Measurements from ENCODE around the gene IMMP2L. TPM values are rescaled to one million over a fixed set of nuclear protein-coding genes. Genes with fewer than 3 reads are reported as not detected.

Gene IMMP2L
- total and polyA plus RNA-seq, 4 donors, result 7.3 to 21.1 (median 12.4) TPM

DNA sequence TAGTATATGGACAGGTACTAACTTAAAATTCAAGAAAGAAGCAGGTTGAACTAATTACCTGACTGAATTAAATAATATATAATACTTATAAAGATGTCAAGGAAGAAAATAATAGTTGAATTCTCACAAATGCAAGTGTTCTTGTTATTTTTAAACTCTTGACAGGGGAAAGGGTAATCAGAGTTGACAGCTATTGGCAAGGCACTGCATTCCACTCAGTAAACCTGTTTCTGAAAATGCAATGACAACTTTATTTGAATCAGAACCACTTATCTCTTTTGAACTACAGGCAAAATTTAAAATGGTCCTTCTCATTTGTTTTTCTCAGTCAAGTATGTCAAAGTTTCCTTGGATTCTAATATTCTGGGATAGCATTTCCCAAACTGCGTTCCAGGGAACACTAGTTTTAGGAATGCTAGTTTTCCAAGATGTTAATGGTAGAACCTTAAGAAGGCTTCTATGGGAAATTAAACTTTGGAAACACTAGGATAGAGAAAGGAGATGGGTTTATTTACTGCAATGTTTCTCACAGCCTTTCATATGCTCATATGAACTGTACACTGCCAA lies 575.1 kb downstream of the IMMP2L start:
- Histone ChIP-seq H3K27me3 (ENCODE audit: control insufficient read depth in 4 of 4, insufficient read depth in 4 of 4, low read length in 3 of 4) (no peaks in the 10 kb centered on the region), H3K4me3 (ENCODE audit: low read depth in 1 of 3, low read length in 3 of 3) (no peak overlapping the region), H3K36me3 (ENCODE audit: control insufficient read depth in 4 of 4, insufficient read depth in 3 of 4, low read depth in 1 of 4, low read length in 3 of 4) (no peaks in the 10 kb centered on the region), H3K27ac (ENCODE audit: low read depth in 1 of 2, low read length in 2 of 2) (no peak overlapping the region), H3K9ac (ENCODE audit: low read depth in 1 of 2, low read length in 2 of 2) (no peak overlapping the region), H3K9me3 (ENCODE audit: control insufficient read depth in 4 of 4, low read length in 3 of 4) (no peaks in the 10 kb centered on the region), H3K4me1 (ENCODE audit: control insufficient read depth in 4 of 4, insufficient read depth in 4 of 4, low read length in 3 of 4) (no peaks in the 10 kb centered on the region)
- DNase-seq (ENCODE audit: low spot score), result no peak
- TF ChIP-seq EGR1 (IDR thresholded peaks at IDR 0.05; ENCODE audit: low read depth in 2 of 2) (no peak), GABPA (IDR thresholded peaks at IDR 0.05 in 1 of 2, conservative IDR thresholded peaks at IDR 0.05 in 1 of 2) (no peak), FOXA2 (IDR thresholded peaks at IDR 0.05) (no peak), TAF1 (conservative IDR thresholded peaks at IDR 0.05) (no peak), RAD21 (IDR thresholded peaks at IDR 0.05) (no peak), HNF4A (conservative IDR thresholded peaks at IDR 0.05) (no peak), NR2F2 (IDR thresholded peaks at IDR 0.05) (no peak), HNF4G (IDR thresholded peaks at IDR 0.05) (no peak), RXRA (IDR thresholded peaks at IDR 0.05) (no peak), YY1 (IDR thresholded peaks at IDR 0.05) (no peak)
- TF ChIP-seq, protein P1, sequence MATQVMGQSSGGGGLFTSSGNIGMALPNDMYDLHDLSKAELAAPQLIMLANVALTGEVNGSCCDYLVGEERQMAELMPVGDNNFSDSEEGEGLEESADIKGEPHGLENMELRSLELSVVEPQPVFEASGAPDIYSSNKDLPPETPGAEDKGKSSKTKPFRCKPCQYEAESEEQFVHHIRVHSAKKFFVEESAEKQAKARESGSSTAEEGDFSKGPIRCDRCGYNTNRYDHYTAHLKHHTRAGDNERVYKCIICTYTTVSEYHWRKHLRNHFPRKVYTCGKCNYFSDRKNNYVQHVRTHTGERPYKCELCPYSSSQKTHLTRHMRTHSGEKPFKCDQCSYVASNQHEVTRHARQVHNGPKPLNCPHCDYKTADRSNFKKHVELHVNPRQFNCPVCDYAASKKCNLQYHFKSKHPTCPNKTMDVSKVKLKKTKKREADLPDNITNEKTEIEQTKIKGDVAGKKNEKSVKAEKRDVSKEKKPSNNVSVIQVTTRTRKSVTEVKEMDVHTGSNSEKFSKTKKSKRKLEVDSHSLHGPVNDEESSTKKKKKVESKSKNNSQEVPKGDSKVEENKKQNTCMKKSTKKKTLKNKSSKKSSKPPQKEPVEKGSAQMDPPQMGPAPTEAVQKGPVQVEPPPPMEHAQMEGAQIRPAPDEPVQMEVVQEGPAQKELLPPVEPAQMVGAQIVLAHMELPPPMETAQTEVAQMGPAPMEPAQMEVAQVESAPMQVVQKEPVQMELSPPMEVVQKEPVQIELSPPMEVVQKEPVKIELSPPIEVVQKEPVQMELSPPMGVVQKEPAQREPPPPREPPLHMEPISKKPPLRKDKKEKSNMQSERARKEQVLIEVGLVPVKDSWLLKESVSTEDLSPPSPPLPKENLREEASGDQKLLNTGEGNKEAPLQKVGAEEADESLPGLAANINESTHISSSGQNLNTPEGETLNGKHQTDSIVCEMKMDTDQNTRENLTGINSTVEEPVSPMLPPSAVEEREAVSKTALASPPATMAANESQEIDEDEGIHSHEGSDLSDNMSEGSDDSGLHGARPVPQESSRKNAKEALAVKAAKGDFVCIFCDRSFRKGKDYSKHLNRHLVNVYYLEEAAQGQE (IDR thresholded peaks at IDR 0.05), result no peak
- TF ChIP-seq, protein P2, sequence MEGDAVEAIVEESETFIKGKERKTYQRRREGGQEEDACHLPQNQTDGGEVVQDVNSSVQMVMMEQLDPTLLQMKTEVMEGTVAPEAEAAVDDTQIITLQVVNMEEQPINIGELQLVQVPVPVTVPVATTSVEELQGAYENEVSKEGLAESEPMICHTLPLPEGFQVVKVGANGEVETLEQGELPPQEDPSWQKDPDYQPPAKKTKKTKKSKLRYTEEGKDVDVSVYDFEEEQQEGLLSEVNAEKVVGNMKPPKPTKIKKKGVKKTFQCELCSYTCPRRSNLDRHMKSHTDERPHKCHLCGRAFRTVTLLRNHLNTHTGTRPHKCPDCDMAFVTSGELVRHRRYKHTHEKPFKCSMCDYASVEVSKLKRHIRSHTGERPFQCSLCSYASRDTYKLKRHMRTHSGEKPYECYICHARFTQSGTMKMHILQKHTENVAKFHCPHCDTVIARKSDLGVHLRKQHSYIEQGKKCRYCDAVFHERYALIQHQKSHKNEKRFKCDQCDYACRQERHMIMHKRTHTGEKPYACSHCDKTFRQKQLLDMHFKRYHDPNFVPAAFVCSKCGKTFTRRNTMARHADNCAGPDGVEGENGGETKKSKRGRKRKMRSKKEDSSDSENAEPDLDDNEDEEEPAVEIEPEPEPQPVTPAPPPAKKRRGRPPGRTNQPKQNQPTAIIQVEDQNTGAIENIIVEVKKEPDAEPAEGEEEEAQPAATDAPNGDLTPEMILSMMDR (IDR thresholded peaks at IDR 0.05; ENCODE audit: low read depth, low read length, missing input control), result no peak
- TF ChIP-seq, protein P3, sequence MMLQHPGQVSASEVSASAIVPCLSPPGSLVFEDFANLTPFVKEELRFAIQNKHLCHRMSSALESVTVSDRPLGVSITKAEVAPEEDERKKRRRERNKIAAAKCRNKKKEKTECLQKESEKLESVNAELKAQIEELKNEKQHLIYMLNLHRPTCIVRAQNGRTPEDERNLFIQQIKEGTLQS (IDR thresholded peaks at IDR 0.05), result no peak
- TF ChIP-seq, protein P4, sequence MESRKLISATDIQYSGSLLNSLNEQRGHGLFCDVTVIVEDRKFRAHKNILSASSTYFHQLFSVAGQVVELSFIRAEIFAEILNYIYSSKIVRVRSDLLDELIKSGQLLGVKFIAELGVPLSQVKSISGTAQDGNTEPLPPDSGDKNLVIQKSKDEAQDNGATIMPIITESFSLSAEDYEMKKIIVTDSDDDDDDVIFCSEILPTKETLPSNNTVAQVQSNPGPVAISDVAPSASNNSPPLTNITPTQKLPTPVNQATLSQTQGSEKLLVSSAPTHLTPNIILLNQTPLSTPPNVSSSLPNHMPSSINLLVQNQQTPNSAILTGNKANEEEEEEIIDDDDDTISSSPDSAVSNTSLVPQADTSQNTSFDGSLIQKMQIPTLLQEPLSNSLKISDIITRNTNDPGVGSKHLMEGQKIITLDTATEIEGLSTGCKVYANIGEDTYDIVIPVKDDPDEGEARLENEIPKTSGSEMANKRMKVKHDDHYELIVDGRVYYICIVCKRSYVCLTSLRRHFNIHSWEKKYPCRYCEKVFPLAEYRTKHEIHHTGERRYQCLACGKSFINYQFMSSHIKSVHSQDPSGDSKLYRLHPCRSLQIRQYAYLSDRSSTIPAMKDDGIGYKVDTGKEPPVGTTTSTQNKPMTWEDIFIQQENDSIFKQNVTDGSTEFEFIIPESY (IDR thresholded peaks at IDR 0.05), result no peak
- WGBS, result 95% methylated on average over 1 of the region's 1 CpG

DNA sequence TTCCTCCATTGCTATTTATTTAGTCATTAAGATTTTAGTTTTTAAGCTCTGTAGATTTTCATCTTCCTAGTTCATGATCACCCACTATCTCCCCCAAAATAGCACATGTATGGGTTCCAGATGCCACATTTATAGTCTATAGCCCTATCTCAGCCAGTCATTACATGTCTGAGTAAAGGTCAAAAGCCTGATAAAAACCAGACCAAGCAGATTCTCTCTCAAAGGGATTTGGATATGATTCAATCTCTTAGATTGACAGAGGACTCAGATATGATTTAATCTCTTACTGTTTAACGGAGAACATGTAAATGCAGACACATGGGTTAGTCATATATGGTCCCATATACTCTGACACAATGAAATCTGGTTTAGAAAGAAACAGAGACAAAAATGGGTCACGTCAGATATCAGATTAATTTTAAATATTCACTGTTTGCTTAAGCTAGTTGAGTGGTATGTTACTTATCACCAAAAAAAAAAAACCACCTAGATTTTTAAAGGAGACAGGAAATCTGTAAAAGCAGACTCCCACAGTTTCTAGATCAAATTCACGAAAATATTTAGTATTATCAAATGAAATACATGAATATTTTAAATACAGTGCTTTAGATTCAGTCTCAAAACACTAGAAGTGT lies 578.4 kb downstream of the IMMP2L start:
- Histone ChIP-seq H3K9ac (ENCODE audit: low read depth in 1 of 2, low read length in 2 of 2) (no peak overlapping the region), H3K4me3 (ENCODE audit: low read depth in 1 of 3, low read length in 3 of 3) (no peak overlapping the region), H3K9me3 (ENCODE audit: control insufficient read depth in 4 of 4, low read length in 3 of 4) (no peaks in the 10 kb centered on the region), H3K4me1 (ENCODE audit: control insufficient read depth in 4 of 4, insufficient read depth in 4 of 4, low read length in 3 of 4) (no peaks in the 10 kb centered on the region), H3K36me3 (ENCODE audit: control insufficient read depth in 4 of 4, insufficient read depth in 3 of 4, low read depth in 1 of 4, low read length in 3 of 4) (no peaks in the 10 kb centered on the region), H3K27me3 (ENCODE audit: control insufficient read depth in 4 of 4, insufficient read depth in 4 of 4, low read length in 3 of 4) (no peaks in the 10 kb centered on the region), H3K27ac (ENCODE audit: low read depth in 1 of 2, low read length in 2 of 2) (no peak overlapping the region)
- 86% methylated on average over 3 of the region's 3 CpGs for WGBS
- TF ChIP-seq HNF4G (IDR thresholded peaks at IDR 0.05), result no peak
- TF ChIP-seq, protein P2 (IDR thresholded peaks at IDR 0.05; ENCODE audit: low read depth, low read length, missing input control), result no peak
- DNase-seq (ENCODE audit: low spot score), result no peak

Measured in liver (tissue), 9 donors.